NOMO-1 treated with DMSO at 0.1 percent for 48 hours (cell line): ENCODE results near the gene ATP2C2.

ENCODE experiments used
- DNase-seq: peaks from one replicate; lab custom pipeline; 2025; ENCODE audit not compliant: unreplicated experiment; lab: John Stamatoyannopoulos, UW

ATP2C2 gene

DNA sequence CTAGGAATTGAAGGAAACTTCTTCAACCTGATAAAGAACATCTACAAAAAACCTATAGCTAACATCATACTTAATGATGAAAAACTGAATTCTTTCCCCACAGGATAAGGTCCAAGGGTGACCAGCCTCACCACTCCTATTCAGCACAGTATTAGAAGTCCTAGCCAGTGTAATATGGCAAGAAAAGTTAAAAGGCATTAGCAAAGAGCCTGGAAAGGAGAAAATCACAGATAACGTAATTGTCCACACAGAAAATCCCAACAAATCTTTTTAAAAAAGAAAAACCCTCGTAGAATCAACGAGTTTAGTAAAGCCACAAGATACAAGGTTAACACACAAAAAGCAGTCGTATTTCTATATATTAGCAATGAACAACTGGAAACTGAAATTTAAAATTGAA lies 98.4 kb downstream of the ATP2C2 start:
- no peak for DNase-seq

GRCh38 chr16:84467256-84467655 lies 98.9 kb downstream of the ATP2C2 start:
- DNase-seq = no peak

DNA sequence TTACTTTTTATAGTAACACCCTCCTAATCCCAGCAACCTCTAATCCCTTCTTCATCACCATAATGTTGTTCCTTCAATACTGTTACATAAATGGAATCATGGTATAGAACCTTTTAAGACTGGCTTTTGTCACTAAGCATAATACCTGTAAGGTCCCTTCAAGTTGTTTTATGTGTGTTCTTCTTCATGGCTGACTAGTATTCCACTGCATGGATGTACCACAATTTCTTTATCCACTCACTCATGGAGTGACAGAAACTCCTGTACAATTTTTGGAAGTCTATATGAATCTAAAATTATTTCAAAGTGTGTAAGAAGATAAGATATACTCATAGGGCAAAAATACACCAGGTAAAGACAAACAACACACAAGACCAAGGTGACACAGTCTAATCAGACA lies 99.4 kb downstream of the ATP2C2 start:
- no peak for DNase-seq

DNA sequence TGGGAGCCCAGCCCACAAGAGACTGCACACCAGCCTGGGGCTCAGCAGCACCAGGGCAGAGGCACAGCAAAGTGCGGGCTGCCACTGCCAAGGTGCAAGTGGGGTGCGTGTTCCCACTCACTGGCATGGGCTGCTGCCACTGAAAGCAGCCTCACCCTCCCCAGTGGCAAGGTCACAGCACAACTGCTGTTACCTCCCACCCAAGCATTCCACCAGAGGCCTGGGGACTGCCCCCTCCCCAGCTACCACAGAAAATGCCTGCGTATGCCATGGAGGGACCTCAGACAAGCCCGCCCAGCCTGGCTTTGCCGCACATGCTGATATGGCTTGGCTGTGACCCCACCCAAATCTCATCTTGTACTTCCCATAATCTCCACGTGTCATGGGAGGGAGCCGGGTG lies 103.0 kb downstream of the ATP2C2 start:
- DNase-seq = no peak

GRCh38 chr16:84471966-84472365 lies 103.6 kb downstream of the ATP2C2 start:
- DNase-seq = no peak

DNA sequence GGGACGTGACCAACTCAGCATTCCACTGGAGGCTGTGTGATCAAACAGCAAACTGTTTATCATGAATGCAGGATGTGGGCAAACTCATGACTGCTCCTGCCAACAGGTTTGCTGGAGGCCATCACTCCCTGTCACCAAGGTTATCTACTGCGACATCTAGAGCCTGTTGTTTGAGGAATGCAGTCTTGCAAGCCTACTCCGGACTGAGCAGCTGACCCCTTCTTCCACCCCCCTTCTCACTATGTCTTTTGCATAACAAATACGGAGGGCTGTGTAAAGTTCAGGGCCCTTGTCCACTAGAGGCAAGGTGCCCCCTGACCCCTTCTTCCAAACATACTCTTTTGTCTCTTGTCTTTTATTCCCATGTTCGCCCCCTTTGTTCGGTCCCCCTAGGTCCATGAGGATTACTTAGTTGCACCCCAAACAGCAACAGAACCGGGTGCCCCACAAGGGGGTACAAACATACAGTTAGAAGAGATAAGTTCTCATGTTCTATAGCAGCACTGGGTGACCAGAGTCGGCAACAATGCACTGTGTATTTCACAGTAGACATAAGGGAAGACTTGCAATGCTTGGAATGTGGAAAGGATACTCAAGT lies 107.4 kb downstream of the ATP2C2 start:
- DNase-seq = no peak

DNA sequence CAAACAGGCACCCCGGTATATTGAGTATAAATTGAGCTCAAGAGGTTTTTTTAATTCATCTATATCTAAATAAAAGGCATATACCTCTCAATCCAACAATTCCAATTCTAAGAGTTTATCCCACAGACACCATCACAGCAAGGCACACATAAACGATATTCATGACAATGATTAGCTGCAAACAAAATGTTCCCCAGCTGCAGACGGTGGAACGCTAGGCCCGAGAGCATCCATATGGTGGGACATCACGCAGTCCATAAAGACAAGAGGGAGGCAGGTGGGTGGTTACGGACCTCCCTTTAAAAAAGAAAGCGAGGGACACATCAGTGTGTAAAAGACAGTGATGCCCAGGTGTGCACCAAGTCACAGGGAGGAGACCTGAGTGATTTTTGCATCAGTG lies 108.1 kb downstream of the ATP2C2 start:
- no peak for DNase-seq

DNA sequence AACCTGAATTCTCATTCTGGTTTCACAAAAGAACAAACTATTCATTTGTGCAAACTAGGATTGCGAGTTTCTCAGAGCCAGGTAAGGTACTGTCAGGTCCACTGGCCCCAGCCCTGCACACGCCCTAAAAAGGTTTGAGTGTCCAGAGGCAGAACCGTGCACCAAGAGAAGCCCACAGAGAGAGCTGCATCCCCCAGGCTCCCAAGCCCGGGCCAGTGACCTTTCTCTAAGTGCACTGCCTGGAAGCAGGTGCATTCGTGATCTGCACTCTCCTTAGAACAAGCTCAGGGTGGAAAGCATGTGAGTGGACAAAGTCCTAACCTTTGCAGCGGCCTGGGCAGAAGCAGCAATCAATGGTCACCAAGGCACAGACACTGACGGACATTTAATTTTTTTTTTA lies 109.3 kb downstream of the ATP2C2 start:
- no peak for DNase-seq

GRCh38 chr16:84478172-84478947 lies 110.0 kb downstream of the ATP2C2 start:
- no peak for DNase-seq

DNA sequence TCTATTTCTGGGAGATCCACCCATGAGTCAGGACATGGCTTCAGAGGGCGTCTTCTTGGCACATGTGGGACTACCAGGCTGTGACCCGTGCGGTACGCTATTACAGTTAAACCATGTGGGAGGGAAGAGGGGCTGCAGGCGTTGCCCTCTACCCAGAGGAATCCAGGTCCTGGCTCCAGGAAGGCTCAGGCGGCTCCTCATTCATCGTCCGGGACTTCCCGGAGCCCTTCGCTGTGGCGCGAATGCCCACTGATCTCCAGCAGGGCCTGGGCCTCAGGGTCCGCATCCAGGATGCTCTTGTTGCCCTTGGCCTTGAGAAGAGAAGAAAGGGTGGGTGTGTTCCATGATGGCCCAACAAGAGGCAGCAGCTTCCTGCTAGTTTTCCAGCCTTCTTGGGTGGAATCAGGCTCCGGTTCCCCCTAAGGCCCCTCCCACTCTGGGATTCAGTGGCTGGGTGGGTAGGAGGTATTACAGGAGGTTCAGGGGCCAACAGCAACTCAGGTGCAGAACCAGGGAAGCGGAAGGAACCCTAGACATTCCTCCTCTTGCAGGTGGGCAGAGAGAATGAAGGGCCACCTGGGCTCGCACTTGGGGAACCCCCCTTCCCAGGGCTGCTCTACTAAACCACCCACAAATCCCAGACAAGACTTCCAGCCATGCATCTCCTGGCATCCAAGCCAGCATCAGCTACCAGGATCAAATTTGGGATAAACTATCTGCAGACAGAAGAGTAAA lies 111.5 kb downstream of the ATP2C2 start:
- no peak for DNase-seq

GRCh38 chr16:84481051-84481735 lies 112.9 kb downstream of the ATP2C2 start:
- DNase-seq = no peak

- no peak for DNase-seq
These were observed 113.9 kb downstream of the ATP2C2 start for GRCh38 chr16:84482001-84482891.

- DNase-seq = no peak
These were observed 114.9 kb downstream of the ATP2C2 start for GRCh38 chr16:84482951-84483881.

DNA sequence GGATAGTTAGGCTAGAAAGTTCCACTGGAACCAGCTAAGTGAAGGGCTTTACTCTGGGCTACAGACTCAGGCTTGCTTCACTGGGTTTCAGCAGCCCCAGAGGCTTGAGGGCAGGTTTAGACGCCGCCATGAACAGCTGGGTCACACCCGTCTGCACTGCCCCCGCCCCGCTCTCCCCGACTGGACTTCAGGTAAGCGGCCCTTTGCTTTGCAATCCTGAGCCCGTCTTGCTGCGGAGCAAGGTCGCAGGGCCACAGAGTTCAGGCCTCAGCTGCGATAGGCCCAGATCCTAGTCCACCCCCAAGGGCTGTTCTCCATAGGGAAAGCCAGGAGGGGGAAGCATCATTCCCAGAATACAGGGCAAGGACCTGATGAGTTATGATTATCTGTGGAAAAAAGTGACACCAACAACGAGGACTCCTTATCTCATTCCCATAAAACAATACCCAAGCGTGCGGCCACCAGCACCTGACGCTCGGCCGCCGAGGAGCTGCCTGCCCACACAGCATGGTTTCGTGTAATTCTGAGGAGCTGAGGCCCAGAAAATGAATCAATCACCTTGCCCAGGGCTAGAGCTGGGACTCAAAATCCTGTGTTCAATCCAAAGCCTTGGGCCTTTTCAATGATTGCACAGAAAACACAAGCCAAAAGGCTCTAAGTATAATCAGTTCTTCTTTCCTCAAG lies 115.7 kb downstream of the ATP2C2 start:
- no peak for DNase-seq

GRCh38 chr16:84484579-84485254 lies 116.4 kb downstream of the ATP2C2 start:
- DNase-seq = peak; percentile 16

GRCh38 chr16:84485255-84486010 lies 117.1 kb downstream of the ATP2C2 start:
- no peak for DNase-seq

DNA sequence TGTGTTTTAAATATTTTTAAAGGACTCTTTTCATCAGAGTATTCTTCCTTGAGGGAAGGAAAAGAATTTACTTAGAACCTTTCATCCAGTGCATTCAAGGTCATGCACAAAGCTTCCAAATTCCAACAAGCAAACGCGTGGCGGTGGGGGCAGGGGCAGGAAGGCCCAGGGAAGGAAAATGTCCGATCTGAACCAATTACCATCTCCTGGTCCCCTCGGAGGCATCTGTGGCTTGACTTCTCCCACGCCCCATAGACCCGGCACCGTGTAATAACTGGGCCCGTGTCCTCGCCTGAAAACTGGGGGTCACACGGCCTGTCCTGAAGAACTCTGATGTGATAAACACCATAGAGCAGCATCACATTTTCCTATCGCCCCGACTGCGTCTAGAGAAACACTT lies 117.8 kb downstream of the ATP2C2 start:
- no peak for DNase-seq
